ENCODE results near the gene BTRC.
"Not testable (repeated sequence)": the region's sequence is repeated elsewhere in the genome, so short reads cannot be mapped to it uniquely, and the experiment has no call there.

Gene BTRC

DNA sequence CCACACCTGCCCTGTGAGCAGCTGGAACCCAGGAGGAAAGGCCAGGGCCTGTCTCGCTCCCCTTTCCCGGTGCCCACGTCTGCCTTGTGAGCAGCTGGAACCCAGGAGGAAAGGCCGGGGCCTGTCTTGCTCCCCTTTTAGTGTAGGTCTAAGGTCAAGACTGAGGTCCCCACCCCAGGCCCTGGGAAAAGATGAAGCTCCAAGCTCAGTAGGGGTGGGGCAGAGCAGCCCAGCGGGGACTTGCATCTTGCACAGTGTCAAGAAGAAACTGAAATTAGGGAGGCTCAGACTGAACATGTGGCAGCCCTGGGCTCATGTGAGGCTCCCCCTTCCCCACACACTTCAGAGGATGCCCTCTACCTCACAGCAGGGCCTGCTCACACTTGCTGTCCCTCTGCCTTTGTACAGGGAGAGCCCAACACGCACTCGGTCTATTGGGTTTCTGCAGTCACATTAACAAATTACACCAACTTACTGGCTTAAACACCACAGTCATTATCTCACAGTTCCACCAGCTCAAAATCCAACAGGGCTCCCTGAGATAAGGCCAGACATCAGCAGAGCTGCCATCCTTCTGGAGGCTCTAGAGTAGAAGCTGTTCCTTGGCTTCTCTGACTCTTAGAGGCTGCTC, 221.7 kb downstream of the BTRC start:
- Mint-ChIP-seq H3K27ac (no peak overlapping the region), H3K9me3 (no peaks in the 10 kb centered on the region), H3K27me3 (ENCODE audit: low read depth) (no peaks in the 10 kb centered on the region), H3K4me1 (ENCODE audit: low read depth) (no peaks in the 10 kb centered on the region), H3K4me3 (no peak overlapping the region), H3K36me3 (ENCODE audit: low read depth) (no peaks in the 10 kb centered on the region)
- DNase-seq (ENCODE audit: low spot score), result no peak

DNA sequence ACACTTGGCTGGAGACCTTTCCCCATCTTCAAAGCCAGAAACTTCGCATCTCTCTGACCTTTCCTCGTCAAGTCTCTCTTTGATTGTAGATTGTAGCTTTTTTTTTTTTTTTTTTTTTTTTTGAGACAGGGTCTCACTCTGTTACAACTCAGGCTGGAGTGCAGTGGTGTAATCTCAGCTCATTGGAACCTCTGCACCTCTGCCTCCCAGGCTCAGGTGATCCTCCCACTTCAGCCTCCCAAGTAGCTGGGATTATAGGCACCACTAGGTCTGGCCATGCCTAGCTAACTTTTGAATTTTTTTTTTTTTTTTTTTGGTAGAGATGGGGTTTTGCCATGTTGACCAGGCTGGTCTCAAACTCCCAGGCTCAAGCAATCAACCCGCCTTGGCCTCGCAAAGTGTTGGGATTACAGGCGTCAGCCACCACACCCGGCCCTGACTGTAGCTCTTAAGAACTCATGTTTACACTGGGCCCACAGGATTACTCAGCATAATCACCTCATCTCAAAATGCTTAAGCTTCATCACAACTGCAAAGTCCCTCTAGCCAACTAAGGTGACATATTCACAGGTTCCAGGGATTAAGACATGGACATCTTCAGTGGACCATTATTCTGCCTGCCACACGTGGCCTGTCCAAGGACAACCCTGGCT, 222.4 kb downstream of the BTRC start:
- no peak for DNase-seq (ENCODE audit: low spot score)
- Mint-ChIP-seq H3K4me3 (no peak overlapping the region), H3K27me3 (ENCODE audit: low read depth) (no peaks in the 10 kb centered on the region), H3K27ac (no peak overlapping the region), H3K4me1 (ENCODE audit: low read depth) (no peaks in the 10 kb centered on the region), H3K9me3 (no peaks in the 10 kb centered on the region), H3K36me3 (ENCODE audit: low read depth) (no peaks in the 10 kb centered on the region)

DNA sequence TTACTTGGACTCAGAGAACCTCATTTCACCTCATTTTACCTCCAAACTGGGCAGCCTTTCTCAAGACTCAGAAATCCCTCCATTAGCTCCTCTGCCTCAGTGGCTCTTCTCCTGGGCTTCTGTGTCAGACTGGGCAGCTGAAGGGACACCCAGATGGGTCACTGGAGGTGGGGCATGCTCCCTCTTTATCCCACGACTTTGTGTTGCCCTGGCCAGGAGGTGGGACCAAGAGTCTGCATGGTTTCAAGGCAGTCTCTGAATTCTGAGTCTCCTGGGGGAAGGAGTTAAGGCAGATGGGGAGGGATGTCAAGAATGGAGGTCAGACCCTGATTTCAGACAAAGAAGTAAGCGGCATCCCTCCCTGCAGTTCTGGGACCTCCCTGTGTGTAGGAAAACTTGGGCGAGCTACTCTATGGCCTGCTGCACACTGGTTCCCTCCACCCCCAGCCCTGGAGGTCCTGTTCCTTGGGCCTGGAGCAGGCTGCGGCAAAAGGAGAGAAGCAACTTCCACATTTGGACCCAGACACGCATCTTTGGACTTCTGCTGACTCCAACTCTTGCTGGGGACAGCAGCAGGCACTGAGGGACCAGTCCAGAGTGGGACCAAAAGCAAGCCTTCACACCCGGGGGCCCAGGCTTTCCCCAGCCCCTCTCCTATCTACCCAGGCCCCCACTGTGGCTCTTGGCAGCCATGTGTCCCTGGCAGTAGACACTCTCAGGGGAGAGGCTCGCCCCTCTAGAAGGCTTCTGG, 223.3 kb downstream of the BTRC start:
- Mint-ChIP-seq H3K9me3 (no peaks in the 10 kb centered on the region), H3K4me1 (ENCODE audit: low read depth) (no peaks in the 10 kb centered on the region), H3K36me3 (ENCODE audit: low read depth) (no peaks in the 10 kb centered on the region), H3K27me3 (ENCODE audit: low read depth) (no peaks in the 10 kb centered on the region), H3K4me3 (no peak overlapping the region), H3K27ac (no peak overlapping the region)
- no peak for DNase-seq (ENCODE audit: low spot score)

DNA sequence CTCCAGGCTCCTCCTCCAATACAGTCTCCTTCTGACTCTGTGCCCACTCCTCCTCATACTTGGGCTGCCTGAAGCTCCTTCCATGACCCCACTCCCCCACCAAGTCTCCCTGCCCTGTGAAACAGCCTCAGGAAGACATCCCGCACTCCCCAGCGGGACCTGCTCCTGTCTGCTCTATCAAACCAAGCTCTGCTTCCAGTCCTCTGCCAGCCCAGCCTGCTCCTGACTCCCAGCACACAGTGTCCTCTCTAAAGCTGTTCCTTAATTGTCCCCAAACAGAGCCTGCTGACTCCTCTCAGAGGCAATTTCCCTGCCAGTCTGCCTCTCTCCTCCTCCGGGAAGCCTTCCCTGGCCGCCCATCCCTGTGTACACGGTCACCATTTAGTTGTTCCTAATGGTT, 224.2 kb downstream of the BTRC start:
- Mint-ChIP-seq H3K27ac (no peak overlapping the region), H3K4me1 (ENCODE audit: low read depth) (no peaks in the 10 kb centered on the region)

DNA sequence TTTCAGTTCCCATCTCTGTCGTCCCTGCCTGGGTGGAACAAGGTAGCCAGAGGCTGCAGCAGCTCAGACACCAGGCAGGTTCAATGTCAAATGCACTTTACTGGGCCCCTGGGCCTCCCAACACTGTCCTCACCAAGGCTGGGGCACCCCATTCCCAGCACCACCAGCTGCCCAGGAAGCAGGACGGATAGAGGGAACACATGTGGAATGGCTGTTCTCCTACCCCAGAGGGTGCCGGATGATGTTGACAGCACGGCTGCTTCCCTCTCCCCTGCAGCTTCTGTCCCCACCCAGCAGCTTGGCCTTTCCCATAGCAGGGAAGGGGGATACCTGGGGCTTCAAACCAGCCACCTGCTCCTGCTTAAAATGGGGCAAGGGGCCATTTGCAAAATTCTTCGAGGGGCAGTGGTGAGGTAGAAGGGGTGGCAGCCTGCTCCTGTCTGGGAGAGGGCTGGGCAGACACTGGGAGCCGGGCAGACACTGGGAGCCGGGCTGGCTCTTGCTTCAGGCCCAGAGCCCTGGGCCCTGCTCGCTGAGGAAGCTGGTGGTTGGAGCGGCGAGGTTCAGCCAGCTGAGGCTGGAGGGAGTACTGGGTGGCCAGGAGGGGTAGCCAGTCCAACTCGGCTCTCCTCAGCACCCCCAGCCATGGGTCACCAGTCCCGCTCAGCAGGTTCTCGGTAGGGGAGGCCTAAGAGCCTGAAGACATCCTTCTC, 225.0 kb downstream of the BTRC start:
- peaks cover 3% of the 10 kb centered on the region for H3K36me3 Mint-ChIP-seq (ENCODE audit: low read depth)
- H3K9me3 Mint-ChIP-seq, result no peaks in the 10 kb centered on the region

More for the DNA sequence above, 224.2 kb downstream of the BTRC start:
- Mint-ChIP-seq H3K36me3 (ENCODE audit: low read depth) (no peaks in the 10 kb centered on the region), H3K27me3 (ENCODE audit: low read depth) (no peaks in the 10 kb centered on the region), H3K4me3 (no peak overlapping the region), H3K9me3 (no peaks in the 10 kb centered on the region)
- no peak for DNase-seq (ENCODE audit: low spot score)

DNA sequence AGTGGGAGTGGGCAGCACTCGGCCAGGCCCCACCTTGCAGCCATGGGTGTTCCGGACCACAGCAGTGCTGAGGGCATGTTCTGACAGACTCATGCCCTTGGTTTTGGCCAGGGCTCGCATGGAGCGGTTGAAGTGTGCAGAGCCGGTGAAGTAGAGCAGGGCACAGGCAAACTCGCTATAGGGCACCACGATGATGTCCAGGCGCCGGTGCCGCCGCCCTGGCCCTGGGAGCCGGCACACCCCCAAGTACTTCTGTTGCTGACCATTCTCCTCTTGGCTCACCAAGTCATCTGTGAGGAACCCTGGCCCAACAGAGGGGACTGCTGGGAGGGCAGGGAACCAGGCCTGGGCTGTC, 225.5 kb downstream of the BTRC start:
- Mint-ChIP-seq H3K9me3 (no peaks in the 10 kb centered on the region), H3K27ac (no peak overlapping the region), H3K36me3 (ENCODE audit: low read depth) (peaks cover 5% of the 10 kb centered on the region), H3K27me3 (ENCODE audit: low read depth) (no peaks in the 10 kb centered on the region), H3K4me3 (no peak overlapping the region), H3K4me1 (ENCODE audit: low read depth) (no peaks in the 10 kb centered on the region)
- no peak for DNase-seq (ENCODE audit: low spot score)

More for the DNA sequence above, 225.0 kb downstream of the BTRC start:
- Mint-ChIP-seq H3K4me1 (ENCODE audit: low read depth) (no peaks in the 10 kb centered on the region), H3K4me3 (no peak overlapping the region), H3K27me3 (ENCODE audit: low read depth) (no peaks in the 10 kb centered on the region), H3K27ac (no peak overlapping the region)
- no peak for DNase-seq (ENCODE audit: low spot score)

DNA sequence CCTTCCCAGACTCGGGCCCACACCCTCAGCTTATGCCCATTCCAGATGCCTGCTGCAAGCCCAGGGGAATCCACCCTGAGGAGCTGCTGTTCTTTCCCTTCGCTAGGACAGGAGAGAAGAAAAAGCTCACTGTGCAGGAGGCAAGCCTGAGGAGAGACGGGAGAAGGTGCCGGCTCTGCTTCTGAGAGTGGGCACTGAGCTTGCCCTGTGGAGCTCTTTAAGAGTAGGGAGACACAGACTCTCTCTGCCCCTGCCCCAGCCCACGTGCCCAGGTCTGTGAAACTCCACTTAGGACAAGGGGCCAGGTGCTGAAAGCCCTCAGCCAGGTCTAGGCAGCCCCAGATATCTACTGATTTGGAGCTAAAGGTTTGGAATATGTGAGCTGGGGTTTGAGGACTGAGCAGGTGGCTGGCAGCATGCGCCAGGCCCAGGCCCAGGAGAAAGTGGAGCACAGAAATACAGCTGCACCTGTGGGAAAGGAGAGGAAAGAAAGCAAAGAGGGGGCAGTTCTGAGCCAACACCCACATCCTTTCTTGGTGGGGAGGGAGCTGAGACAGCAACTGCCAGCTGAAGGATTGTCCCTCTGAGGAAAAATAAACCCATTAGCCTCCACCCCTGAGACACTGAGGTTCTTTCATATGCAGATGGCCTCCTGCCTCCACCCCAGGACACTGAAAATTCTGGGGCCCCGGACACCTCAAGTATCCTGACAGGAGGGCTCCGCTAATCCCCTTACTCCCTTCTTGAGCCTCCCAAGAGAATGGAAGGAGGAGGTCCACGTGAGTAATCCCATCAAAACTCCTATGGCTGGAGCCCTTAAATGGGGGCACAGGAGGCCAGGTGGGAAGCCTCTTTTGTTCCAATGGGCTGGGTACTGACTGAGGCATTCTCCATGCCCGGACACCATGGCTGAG, 226.8 kb downstream of the BTRC start:
- DNase-seq (ENCODE audit: low spot score), result no peak
- H3K27ac Mint-ChIP-seq, result no peak overlapping the region
- no peaks in the 10 kb centered on the region for H3K27me3 Mint-ChIP-seq (ENCODE audit: low read depth)
- no peaks in the 10 kb centered on the region for H3K4me1 Mint-ChIP-seq (ENCODE audit: low read depth)
- H3K36me3 Mint-ChIP-seq (ENCODE audit: low read depth), result peaks cover 5% of the 10 kb centered on the region
- no peaks in the 10 kb centered on the region for H3K9me3 Mint-ChIP-seq
- no peak overlapping the region for H3K4me3 Mint-ChIP-seq

DNA sequence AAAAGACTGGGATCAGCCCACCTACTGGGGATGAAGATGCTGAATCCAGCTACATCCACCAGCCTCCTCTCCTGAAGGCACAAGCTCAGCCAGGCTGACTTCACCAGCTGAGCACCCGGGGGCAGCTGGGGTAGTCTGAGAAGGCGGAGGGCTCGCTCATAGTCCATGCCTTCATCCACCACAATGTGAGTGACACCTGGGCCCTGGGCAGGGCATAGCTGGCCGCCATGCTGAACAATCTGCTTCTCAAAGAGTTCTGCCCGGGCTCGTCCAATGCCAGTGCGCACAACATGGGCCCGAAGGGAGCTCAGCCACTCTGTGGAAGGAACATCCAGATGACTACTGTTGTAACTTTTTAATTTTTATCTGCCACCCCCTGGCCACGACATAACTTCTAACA, 231.9 kb downstream of the BTRC start:
- H3K27ac Mint-ChIP-seq, result no peak overlapping the region

DNA sequence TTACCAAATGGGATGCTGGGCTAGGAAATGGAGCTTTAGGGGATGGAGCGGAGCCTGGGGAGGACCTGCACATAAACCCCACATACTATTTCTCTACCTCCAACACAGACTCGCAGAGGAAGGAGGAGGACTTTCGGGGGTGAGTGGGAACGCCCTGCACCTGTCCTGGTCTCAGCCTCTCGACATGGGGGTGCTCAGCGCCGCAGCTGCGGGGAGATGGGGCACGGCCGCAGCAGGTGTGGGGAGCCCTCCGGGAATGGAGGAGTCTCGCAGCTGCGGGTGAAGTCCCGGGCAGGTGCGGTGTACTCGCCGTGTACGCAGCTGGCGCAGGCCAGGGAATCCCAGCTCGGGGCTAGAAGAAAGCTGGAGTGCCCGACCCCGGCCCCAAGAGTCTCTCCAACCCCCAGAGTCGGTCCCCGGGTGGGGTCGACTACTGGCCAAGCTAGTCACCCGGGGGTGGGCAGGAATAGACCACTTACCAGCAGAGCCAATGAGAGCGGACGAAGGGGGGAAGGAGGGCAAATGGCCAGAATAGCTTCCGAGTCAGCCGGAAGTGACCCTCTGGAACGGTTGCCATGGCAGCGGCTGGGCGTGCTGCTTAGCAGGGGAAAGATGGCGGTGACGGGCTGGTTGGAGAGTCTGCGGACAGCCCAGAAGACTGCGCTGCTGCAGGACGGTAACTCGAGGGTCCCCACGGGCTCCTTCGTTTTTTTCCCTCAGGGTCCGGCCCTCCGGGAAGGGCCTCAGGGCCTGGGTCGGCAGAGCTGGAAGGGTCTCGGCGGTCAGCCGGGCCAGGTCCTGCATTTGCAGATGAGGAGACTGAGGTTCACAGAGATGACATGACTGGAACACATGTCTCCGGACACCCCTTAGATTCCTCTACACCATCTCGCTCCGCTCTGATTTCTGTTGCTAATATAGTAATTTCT, 234.0 kb downstream of the BTRC start, which contains the start of the genes DPCD and POLL:
Gene DPCD (plus strand): TSS at position 597 of the 929 bp plus-strand sequence. CDS start 16 bp downstream, at position 613.
Gene POLL (minus strand): TSS at position 533 of the 929 bp plus-strand sequence. CDS start 897 bp downstream, outside the sequence.
- H3K36me3 Mint-ChIP-seq (ENCODE audit: low read depth), result peaks cover 5% of the 10 kb centered on the region

More for the DNA sequence above, 231.9 kb downstream of the BTRC start:
- Mint-ChIP-seq H3K9me3 (no peaks in the 10 kb centered on the region), H3K36me3 (ENCODE audit: low read depth) (peaks cover 5% of the 10 kb centered on the region), H3K4me1 (ENCODE audit: low read depth) (peaks cover 17% of the 10 kb centered on the region), H3K4me3 (no peak overlapping the region), H3K27me3 (ENCODE audit: low read depth) (no peaks in the 10 kb centered on the region)
- DNase-seq (ENCODE audit: low spot score), result no peak

DNA sequence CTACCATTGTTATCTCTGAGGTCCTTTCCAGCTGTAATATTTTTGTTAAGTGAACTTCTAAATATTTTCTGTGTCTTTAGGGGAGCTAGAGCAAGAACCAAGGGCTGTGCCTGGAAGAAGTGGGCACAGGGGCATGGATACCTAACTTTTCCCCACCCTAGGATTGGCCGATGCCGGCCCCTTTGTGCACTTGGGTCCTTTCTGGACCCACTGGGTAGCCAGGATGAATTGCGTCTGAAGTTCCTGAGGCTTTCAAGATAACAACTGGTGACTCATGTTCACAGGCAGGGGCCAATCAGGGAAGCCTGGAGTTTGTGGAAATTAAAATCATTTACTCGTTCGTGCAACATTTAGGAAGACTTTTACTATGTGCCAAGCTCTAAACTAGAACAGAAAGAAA, 234.9 kb downstream of the BTRC start:
- peaks cover 17% of the 10 kb centered on the region for H3K4me1 Mint-ChIP-seq (ENCODE audit: low read depth)
- peaks cover 2% of the 10 kb centered on the region for H3K36me3 Mint-ChIP-seq (ENCODE audit: low read depth)
- DNase-seq (ENCODE audit: low spot score), result no peak
- H3K27me3 Mint-ChIP-seq (ENCODE audit: low read depth), result no peaks in the 10 kb centered on the region
- H3K4me3 Mint-ChIP-seq, result peak overlapping the region; percentile 93
- H3K9me3 Mint-ChIP-seq, result no peaks in the 10 kb centered on the region
- H3K27ac Mint-ChIP-seq, result peak overlapping the region; percentile 8

More for the DNA sequence above, 234.0 kb downstream of the BTRC start, which contains the start of the genes DPCD and POLL:
- peak within 1 kb of the TSS; percentile 75 for H3K27ac Mint-ChIP-seq
- H3K4me1 Mint-ChIP-seq (ENCODE audit: low read depth), result peaks cover 17% of the 10 kb centered on the region
- peak; percentile 88 for DNase-seq (ENCODE audit: low spot score)
- H3K4me3 Mint-ChIP-seq, result peak within 1 kb of the TSS; percentile 93
- no peaks in the 10 kb centered on the region for H3K27me3 Mint-ChIP-seq (ENCODE audit: low read depth)
- no peaks in the 10 kb centered on the region for H3K9me3 Mint-ChIP-seq

DNA sequence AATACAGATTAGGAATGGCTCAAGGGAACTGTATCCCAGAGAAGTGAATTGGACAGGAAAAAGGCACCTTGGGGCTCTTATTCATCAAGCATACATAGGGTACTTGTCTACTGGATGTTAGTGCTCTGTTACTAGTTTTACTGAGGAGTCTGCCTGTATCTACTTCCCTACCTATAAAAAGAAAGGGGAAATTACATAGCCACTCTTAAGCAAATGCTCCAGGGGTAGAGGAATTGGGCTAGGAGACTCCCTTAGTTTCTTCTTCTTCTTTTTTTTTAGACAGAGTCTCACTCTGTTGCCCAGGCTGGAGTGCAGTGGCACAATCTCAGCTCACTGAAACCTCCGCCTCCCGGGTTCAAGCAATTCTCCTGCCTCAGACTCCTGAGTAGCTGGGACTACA, 239.4 kb downstream of the BTRC start:
- not testable (repeated sequence) for DNase-seq (ENCODE audit: low spot score); H3K36me3 Mint-ChIP-seq (ENCODE audit: low read depth); H3K27me3 Mint-ChIP-seq (ENCODE audit: low read depth); H3K9me3 Mint-ChIP-seq; H3K4me3 Mint-ChIP-seq; H3K4me1 Mint-ChIP-seq (ENCODE audit: low read depth); H3K27ac Mint-ChIP-seq
